Left ventricle myocardium inferior (tissue), 1 donor: Measurements from ENCODE around the gene COA1. TPM values are rescaled to one million over a fixed set of nuclear protein-coding genes. Genes with fewer than 3 reads are reported as not detected.

Experiments
- DNase-seq: peaks from one replicate; pipeline ENCODE4 v3.0.0-alpha.2; 2020
- H3K27ac ChIP-seq: fragments of 200-600 bp; replicated peaks from 2 replicates; pipeline ENCODE4 v1.8.0; 2021
- H3K27me3 ChIP-seq: fragments of 200-600 bp; 2 replicates; pipeline ENCODE4 v1.8.0; 2021; ENCODE audit warnings: low read depth
- H3K36me3 ChIP-seq: fragments of 200-600 bp; 2 replicates; pipeline ENCODE4 v1.8.0; 2021
- H3K4me1 ChIP-seq: fragments of 200-600 bp; 2 replicates; pipeline ENCODE4 v1.8.0; 2021
- H3K4me3 ChIP-seq: fragments of 200-600 bp; 2 replicates; pipeline ENCODE4 v1.8.0; 2021; ENCODE audit warnings: mild to moderate bottlenecking, moderate library complexity
- H3K9me3 ChIP-seq: fragments of 200-600 bp; replicated peaks from 2 replicates; pipeline ENCODE4 v1.8.0; 2021
- CTCF ChIP-seq: fragments of 200-600 bp; IDR thresholded peaks from 2 replicates; pipeline ENCODE4 v1.8.0; 2021; ENCODE audit warnings: antibody characterized with exemption, mild to moderate bottlenecking, borderline replicate concordance
- intact Hi-C: fragments of 100-400 bp; cut with micrococcal nuclease; formaldehyde crosslinking; loops from one replicate; pipeline ENCODE4 v1.11.0; 2022
- total RNA-seq: library from RNA; stranded (reverse); fragmentation: NEBNext Ultra II Directional; extraction: Animal tissue kit (Norgen Biotek cat#: 25700); gene quantifications from one replicate; pipeline ENCODE4 v1.2.1, GENCODE V29; 2021
- donor health status: DM: no; HTN: yes; CAD: no; lungs with severe emphysema.

Gene COA1
- total RNA-seq, 1 donor from 2014 or later = 76.5 TPM

GRCh38 chr7:43766564-43766963 is 37.2 kb upstream of the COA1 start:
- no peak for DNase-seq
- H3K4me3 ChIP-seq = no peak overlapping the region
- H3K27me3 ChIP-seq = no peaks in the 10 kb centered on the region
- H3K36me3 ChIP-seq = peaks cover 5% of the 10 kb centered on the region
- TF ChIP-seq CTCF = no peak
- H3K27ac ChIP-seq = no peak overlapping the region
- no peaks in the 10 kb centered on the region for H3K9me3 ChIP-seq
- H3K4me1 ChIP-seq = peaks cover 17% of the 10 kb centered on the region
- intact Hi-C loops = no loop called here

GRCh38 chr7:43764807-43765491 is 35.6 kb upstream of the COA1 start:
- Histone ChIP-seq H3K4me1 (peaks cover 19% of the 10 kb centered on the region), H3K36me3 (no peaks in the 10 kb centered on the region), H3K27ac (no peak overlapping the region), H3K27me3 (no peaks in the 10 kb centered on the region), H3K4me3 (no peak overlapping the region), H3K9me3 (no peaks in the 10 kb centered on the region)
- no peak for TF ChIP-seq CTCF
- no peak for DNase-seq
- intact Hi-C loops = no loop called here

GRCh38 chr7:43764039-43764761 is 34.9 kb upstream of the COA1 start:
- H3K36me3 ChIP-seq = no peaks in the 10 kb centered on the region
- no peaks in the 10 kb centered on the region for H3K27me3 ChIP-seq
- no peak overlapping the region for H3K4me3 ChIP-seq
- intact Hi-C loops = no loop called here
- no peak for TF ChIP-seq CTCF
- H3K4me1 ChIP-seq = peaks cover 26% of the 10 kb centered on the region
- peak; percentile 47 for DNase-seq
- H3K9me3 ChIP-seq = no peaks in the 10 kb centered on the region
- no peak overlapping the region for H3K27ac ChIP-seq

- Histone ChIP-seq H3K4me1 (peaks cover 36% of the 10 kb centered on the region), H3K27ac (no peak overlapping the region)
- intact Hi-C loops = no loop called here
Measured at GRCh38 chr7:43763183-43763582, 33.9 kb upstream of the COA1 start.

More at GRCh38 chr7:43763183-43763582, 33.9 kb upstream of the COA1 start:
- no peak for DNase-seq
- Histone ChIP-seq H3K36me3 (no peaks in the 10 kb centered on the region), H3K9me3 (no peaks in the 10 kb centered on the region), H3K4me3 (no peak overlapping the region), H3K27me3 (no peaks in the 10 kb centered on the region)
- TF ChIP-seq CTCF = no peak
